HUDEP-2 (cell line): ENCODE results near the gene GPATCH4.
"Not testable (repeated sequence)": the region's sequence is repeated elsewhere in the genome, so short reads cannot be mapped to it uniquely, and the experiment has no call there.

Experiments
- DNase-seq, 76 experiments: peaks; one replicate each; lab custom pipeline; 2025; ENCODE audit not compliant: unreplicated experiment in 76 of 76; lab: John Stamatoyannopoulos, UW

Gene GPATCH4

GRCh38 chr1:156581661-156582387 is 19.5 kb downstream of the GPATCH4 start:
- DNase-seq, result no peak

- no peak for DNase-seq
Measured at GRCh38 chr1:156579472-156579871, 21.8 kb downstream of the GPATCH4 start, which contains the start of gene TTC24. TTC24 (plus strand) TSS chr1:156579723; CDS start chr1:156581365, 1,642 bp downstream.

GRCh38 chr1:156578055-156578454 is 23.2 kb downstream of the GPATCH4 start:
- no peak for DNase-seq

- DNase-seq, result no peak
Measured at GRCh38 chr1:156577550-156577949, 23.7 kb downstream of the GPATCH4 start.

- DNase-seq, result no peak
Measured at GRCh38 chr1:156574039-156574633, 27.1 kb downstream of the GPATCH4 start.

GRCh38 chr1:156572663-156573018 is 28.6 kb downstream of the GPATCH4 start:
- DNase-seq, result no peak

GRCh38 chr1:156571919-156572662 is 29.2 kb downstream of the GPATCH4 start, which contains the start of gene IQGAP3:
IQGAP3 (minus strand) TSS chr1:156572565; CDS start chr1:156572529, 36 bp downstream.
- DNase-seq, result peak in 66 of 76 experiments; percentile 7 to 76 (median 45)

- no peak for DNase-seq
Measured at GRCh38 chr1:156571261-156571852, 29.9 kb downstream of the GPATCH4 start.

GRCh38 chr1:156566436-156566835 is 34.8 kb downstream of the GPATCH4 start:
- DNase-seq, result no peak

GRCh38 chr1:156565519-156565918 is 35.8 kb downstream of the GPATCH4 start:
- DNase-seq, result no peak

GRCh38 chr1:156560585-156561163 is 40.6 kb downstream of the GPATCH4 start:
- DNase-seq, result peak in 1 of 76 experiments; percentile 2

GRCh38 chr1:156559797-156560385 is 41.4 kb downstream of the GPATCH4 start:
- DNase-seq, result no peak

- no peak for DNase-seq
Measured at GRCh38 chr1:156559086-156559796, 42.0 kb downstream of the GPATCH4 start.

- no peak for DNase-seq
Measured at GRCh38 chr1:156556354-156556753, 44.9 kb downstream of the GPATCH4 start.

GRCh38 chr1:156555715-156556114 is 45.6 kb downstream of the GPATCH4 start:
- DNase-seq, result no peak

- no peak for DNase-seq
Measured at GRCh38 chr1:156554971-156555370, 46.3 kb downstream of the GPATCH4 start.

GRCh38 chr1:156553860-156554485 is 47.3 kb downstream of the GPATCH4 start:
- DNase-seq, result no peak

- not testable (repeated sequence) for DNase-seq
Measured at GRCh38 chr1:156552937-156553336, 48.3 kb downstream of the GPATCH4 start.

- no peak for DNase-seq
Measured at GRCh38 chr1:156552518-156552917, 48.8 kb downstream of the GPATCH4 start.
